Midbrain (tissue), 1 donor: ENCODE data around the gene TNFSF15.

Source experiments
- DNase-seq: peaks from one replicate; lab custom pipeline; 2025; lab: John Stamatoyannopoulos, UW

TNFSF15 gene

GRCh38 chr9:114825126-114825795, 19.4 kb upstream of the TNFSF15 start:
- no peak for DNase-seq

- DNase-seq: no peak
Observed at GRCh38 chr9:114824110-114824509, 18.3 kb upstream of the TNFSF15 start.

DNA sequence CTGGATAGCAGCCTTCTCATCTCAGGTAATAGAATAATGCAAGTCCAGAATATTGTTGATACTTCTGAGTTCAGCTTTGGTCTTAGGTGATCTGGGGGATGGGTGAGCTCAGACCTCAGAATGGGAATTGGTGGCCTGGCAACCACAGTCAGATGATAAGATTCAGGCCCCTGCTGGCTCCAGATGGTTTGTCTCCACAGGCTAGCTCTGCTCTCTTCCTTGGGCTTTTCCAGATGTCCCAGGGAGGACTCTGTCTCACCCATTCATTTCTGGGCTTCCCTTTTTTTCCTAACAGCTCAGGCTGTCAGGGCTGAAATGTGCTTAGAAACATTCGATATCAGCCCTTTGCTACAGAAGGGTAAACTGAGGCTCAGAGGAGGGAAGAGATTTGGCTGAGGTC, 17.6 kb upstream of the TNFSF15 start:
- DNase-seq: no peak

- DNase-seq: no peak
Observed at GRCh38 chr9:114822708-114823107, 16.9 kb upstream of the TNFSF15 start.

DNA sequence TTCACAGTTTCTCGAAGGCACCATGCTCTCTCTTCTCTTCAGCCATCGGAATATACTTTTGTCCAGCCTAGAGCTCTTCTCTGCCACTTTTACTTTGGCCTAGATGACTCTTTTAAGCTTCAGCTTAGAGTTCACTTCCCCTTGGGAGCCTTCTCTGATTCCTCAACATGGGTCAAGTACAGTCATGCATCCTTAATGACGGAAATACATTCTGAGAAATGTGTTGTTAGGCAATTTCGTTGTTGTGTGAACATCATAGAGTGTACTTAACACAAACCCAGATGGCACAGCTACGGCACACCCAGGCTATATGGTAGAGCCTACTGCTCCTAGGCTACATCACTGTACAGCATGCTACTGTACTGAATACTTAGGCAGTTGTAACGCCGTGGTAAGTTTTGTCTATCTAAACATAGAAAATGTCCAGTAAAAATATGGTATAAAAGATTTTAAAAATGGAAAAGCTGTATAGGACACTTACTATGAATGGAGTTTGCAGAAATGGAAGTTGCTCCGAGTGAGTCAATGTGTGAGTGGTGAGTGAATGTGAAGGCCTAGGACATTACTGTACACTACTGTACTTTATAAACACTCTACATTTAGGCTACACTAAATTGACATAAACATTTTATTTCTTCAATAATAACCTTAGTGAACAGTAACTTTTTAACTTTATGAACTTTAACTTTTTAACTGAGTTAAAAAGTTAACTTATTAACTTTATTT, 15.1 kb upstream of the TNFSF15 start:
- no peak for DNase-seq

DNA sequence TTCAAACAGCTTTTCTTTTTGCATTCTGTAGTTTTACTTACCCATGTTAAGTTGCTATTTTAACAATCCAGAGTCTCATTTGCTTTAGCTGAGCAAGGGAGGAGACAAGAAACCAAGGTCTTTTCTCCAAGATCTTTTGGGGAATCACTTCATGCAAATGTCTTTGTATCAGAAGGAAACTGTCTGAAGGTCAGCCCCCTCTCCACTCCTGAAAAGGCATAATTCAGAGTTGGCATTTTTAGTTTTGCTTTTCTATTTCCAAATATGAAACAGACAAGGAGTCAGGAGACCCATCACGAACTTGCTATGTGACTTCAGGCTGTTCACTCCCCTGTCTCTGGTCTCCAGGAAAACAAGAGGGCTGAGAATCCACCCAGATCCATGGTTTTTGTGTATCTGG, 12.3 kb upstream of the TNFSF15 start:
- DNase-seq: no peak

- DNase-seq: no peak
Observed at GRCh38 chr9:114813717-114814418, 8.0 kb upstream of the TNFSF15 start.

GRCh38 chr9:114811966-114812636, 6.3 kb upstream of the TNFSF15 start:
- no peak for DNase-seq

- no peak for DNase-seq
Observed at GRCh38 chr9:114811301-114811700, 5.5 kb upstream of the TNFSF15 start.

DNA sequence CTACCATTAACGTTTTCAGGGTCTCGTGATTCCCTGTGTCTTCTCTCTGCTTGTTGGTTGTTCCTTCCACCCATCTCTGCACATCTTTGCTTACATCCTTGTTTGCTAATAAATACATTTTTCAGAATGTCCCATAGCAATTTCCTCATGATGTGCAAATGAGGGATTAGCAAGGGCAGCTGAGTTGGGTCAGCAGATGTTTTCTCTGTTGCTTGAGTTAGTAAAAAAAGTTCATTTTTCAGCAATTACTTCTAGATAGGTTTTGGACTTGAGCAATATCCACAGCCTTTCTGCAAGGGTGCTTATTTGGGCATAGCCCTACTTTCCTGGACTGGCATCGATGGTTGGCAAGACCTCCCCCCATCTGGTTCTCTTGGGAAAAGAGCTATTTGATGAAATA, 4.8 kb upstream of the TNFSF15 start:
- no peak for DNase-seq

- DNase-seq: no peak
Observed at GRCh38 chr9:114806526-114806900, 674 bp upstream of the TNFSF15 start.

DNA sequence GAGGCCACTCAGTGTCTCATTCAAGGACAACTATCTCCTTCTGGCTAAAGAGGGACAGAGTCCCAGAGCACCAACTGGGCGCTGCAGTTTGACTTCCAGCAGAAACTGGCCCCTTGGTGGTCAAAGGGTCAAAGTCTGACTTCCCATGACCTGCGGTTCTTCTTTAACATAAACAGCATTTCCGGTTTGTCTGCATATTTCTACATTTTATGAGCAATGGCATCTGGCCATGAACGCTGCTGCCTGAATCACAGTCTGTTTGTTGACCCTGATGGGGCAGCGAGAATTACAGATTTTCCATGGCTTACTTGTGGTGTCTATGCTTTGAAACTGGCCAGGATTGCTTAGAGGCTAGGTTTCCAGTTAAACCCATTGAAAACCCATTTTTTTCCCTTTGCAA, 1.3 kb downstream of the TNFSF15 start:
- DNase-seq: no peak

DNA sequence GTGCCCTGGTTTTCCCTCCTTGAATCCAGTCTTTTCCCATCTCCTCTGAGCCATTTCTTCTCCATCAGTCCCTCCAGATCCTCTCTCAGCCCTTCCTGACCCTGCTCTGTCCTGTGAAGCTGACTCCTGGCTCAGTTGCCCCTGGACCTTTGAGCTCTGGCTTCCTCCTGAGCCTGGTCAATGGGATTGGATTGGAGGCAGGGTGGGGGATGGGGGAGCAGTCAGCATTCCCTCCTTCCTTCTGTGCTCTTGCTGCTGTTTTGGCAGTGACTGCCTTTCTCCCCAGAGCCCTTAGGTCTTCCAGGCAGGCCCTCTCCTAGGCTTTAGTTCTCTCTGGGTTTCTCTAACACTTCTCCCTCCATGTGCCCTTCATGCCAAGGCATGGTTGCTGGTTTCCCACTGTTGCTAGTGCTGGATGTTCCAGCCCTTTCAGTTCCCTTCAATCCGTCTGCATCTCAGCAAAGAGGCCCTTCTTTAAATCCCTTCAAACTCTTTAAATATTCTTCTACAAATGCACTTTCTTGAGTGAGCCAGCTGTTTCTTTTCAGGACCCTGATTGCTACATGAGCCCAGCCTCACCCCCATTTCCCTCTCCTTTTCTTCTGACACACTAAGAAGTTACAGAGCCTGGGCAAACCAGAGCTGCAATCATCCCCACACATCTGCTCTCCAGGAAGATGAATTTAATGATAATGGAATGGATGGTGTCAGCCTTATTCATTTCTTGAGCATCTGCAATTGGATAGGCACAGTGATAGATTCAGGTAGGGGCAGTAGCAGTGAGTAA, 2.2 kb downstream of the TNFSF15 start:
- no peak for DNase-seq

DNA sequence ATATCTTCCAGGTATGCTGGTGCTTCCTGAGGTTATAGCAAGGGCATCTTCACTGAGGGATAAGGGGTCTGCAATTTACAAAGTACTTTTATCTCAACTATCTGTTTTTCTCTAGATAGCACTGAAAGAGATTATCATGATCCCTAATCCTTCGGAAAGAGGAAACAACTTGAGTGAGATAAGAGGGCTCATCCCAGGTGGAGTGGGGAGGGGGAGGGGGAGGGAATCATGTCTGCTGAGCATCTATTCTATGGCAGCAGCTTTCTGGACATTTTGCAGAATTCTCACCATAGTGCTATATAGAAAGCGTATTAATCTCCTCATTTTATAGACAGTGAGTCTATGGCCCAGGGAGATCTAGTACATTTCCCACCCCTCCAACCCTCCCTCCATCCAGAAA, 5.9 kb downstream of the TNFSF15 start:
- DNase-seq: no peak

DNA sequence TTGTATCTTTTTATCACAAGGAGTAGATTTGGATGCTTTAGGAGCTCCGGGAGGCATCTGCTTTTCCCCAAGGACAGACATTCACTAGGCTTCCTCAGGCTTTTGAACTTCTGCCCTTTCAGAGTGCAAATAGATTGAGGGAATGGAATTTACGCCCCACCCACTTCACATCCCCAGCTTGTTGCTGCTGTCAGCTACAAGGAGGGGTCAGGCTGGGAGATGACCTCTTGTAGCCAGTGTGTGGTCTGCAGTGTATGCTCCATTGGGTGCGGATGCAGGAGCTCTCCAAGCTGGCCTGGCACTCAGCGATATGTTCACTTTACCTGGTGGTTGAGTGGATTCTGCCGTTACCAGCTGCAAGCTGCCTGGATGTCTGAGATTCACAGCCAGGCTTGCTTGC, 6.4 kb downstream of the TNFSF15 start:
- no peak for DNase-seq

DNA sequence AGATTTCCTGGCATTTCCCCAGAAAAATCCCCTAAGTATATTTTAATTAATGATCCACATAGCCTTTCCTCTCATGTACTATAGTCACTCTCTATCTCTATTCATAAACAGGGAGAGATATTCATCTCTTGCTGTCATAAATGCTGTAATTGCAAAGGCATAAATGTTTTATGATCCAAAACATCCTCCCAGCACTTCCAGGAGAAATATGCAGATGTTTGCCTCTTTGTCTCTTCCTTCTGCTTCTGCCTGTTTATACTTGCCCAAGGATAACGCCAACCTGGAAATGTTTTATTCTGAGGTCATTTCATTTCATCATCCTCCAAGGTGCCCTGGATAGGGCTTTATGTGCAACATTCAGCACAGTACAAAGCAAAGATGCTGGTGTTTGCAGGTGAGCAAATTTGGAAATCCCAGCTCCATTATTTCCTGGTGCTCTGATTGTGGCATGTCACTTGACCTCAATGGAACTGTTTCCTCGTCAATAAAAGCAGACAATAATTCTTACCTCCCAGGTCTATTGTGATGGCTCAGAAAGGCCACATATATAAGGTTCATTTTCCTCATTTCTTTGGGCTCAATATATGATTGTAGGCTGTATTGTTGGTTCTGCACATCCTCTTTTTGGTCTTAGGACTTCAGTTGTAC, 6.9 kb downstream of the TNFSF15 start:
- no peak for DNase-seq

- DNase-seq: no peak
Observed at GRCh38 chr9:114798101-114798500, 7.7 kb downstream of the TNFSF15 start.

GRCh38 chr9:114792396-114792795, 13.4 kb downstream of the TNFSF15 start:
- no peak for DNase-seq

DNA sequence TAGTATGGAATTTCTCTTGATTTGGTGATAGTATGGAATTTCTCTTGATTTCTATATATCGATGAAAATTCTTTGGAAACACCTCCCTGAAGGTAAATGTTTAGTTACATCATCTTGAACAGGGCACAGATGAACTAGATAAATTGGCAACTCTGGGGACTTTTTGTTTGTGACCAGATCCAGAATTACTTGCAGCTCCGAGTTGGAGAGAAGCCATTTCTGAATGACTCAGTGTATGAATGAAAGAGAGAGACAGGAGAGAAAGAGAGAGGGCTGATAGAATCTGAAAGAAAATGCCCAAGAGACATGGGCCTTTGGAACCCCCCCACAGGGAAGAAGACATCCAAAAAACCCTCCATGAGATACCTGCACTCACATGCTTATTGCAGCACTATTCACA, 14.1 kb downstream of the TNFSF15 start:
- DNase-seq: no peak

- DNase-seq: no peak
Observed at GRCh38 chr9:114791312-114791711, 14.5 kb downstream of the TNFSF15 start.

GRCh38 chr9:114790521-114790920, 15.3 kb downstream of the TNFSF15 start:
- no peak for DNase-seq
